ENCODE measurements around the gene LDLR. TPM values are rescaled to one million over a fixed set of nuclear protein-coding genes. Genes with fewer than 3 reads are reported as not detected.
"Not testable (repeated sequence)": the region's sequence is repeated elsewhere in the genome, so short reads cannot be mapped to it uniquely, and the experiment has no call there.

The LDLR gene
- total RNA-seq, 2 experiments from 2014 or later, result 88.3 to 99.1 TPM

DNA sequence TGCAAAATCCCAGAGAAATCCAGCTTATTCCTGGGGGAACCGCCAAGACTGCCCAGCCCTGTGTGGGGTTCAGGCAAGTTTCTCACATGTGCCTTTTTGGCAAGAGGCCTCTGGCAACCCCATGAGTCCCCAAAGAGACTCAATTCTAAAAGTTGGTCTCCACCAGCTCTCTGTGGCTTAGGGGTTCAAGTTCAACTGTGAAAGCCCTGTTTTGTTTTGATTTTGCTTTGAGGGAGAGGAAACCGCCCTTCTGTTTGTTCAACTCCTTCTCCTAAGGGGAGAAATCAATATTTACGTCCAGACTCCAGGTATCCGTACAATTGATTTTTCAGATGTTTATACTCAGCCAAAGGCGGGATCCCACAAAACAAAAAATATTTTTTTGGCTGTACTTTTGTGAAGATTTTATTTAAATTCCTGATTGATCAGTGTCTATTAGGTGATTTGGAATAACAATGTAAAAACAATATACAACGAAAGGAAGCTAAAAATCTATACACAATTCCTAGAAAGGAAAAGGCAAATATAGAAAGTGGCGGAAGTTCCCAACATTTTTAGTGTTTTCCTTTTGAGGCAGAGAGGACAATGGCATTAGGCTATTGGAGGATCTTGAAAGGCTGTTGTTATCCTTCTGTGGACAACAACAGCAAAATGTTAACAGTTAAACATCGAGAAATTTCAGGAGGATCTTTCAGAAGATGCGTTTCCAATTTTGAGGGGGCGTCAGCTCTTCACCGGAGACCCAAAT lies 583 bp upstream of the LDLR start:
- Histone ChIP-seq H3K9me2 (ENCODE audit: insufficient read depth, low read length) (no peaks in the 10 kb centered on the region), H3K4me1 (ENCODE audit: insufficient read depth, low read length, poor library complexity, severe bottlenecking) (peaks cover 37% of the 10 kb centered on the region), H3K79me2 (ENCODE audit: insufficient read depth, low read depth, low read length) (peaks cover 33% of the 10 kb centered on the region), H3K4me3 (ENCODE audit: low read depth, low read length, poor library complexity, severe bottlenecking) (peak overlapping the region; percentile 82), H3K9me3 (ENCODE audit: low read length) (no peaks in the 10 kb centered on the region), H3K4me2 (ENCODE audit: low read length) (peak overlapping the region; percentile 71), H3K36me3 (ENCODE audit: insufficient read depth, low read length) (peaks cover 30% of the 10 kb centered on the region), H4K20me1 (ENCODE audit: insufficient read depth, low read length) (peaks cover 23% of the 10 kb centered on the region), H2AFZ (ENCODE audit: low read length) (peak overlapping the region; percentile 32; the same call in 1 of the 2 replicates), H3K27ac (ENCODE audit: low read depth, low read length, poor library complexity, severe bottlenecking) (peak overlapping the region; percentile 91)
- TF ChIP-seq EZH2phosphoT487 (IDR thresholded peaks at IDR 0.05; ENCODE audit: borderline replicate concordance, low read depth, low read length) (no peak), CTCF (conservative IDR thresholded peaks at IDR 0.05; ENCODE audit: low read length) (no peak)
- ChIA-PET CTCF (ENCODE audit: unreplicated experiment) (interaction anchor here (0.7 kb wide), 1 partner anchor 38 kb away, joined by 3 read pairs; no protein-coding TSS in a partner anchor), POLR2A (interaction anchor here (0.5 to 1.2 kb wide), 6 partner anchors 39 to 223 kb away, joined by 3 to 6 read pairs (median 4); no protein-coding TSS in a partner anchor)
- intact Hi-C loops (cut with micrococcal nuclease; ENCODE audit: unreplicated experiment), result loop anchor here (1.0 kb wide), 1 partner anchor 39 kb away; no protein-coding TSS in a partner anchor
- no TSS peak for BruUV-seq (replicated peaks)
- no peak for DNase-seq (ENCODE audit: low spot score)

GRCh38 chr19:11090014-11090263 lies 676 bp downstream of the LDLR start:
- POLR2A ChIA-PET, result interaction anchor here (0.6 to 0.8 kb wide), 2 partner anchors 9 to 36 kb away, joined by 3 read pairs; no protein-coding TSS in a partner anchor
- H3K79me2 ChIP-seq (ENCODE audit: insufficient read depth, low read depth, low read length), result peaks cover 45% of the 10 kb centered on the region

GRCh38 chr19:11090264-11090996 lies 1.2 kb downstream of the LDLR start:
- H3K4me2 ChIP-seq (ENCODE audit: low read length), result peak overlapping the region; percentile 99
- TF ChIP-seq CTCF (conservative IDR thresholded peaks at IDR 0.05; ENCODE audit: low read length) (peak; percentile 48), EZH2phosphoT487 (IDR thresholded peaks at IDR 0.05; ENCODE audit: borderline replicate concordance, low read depth, low read length) (no peak)
- ChIA-PET CTCF (ENCODE audit: unreplicated experiment) (interaction anchor here (0.6 to 1.0 kb wide), 2 partner anchors 54 to 156 kb away, joined by 3 read pairs; no protein-coding TSS in a partner anchor), POLR2A (interaction anchor here (0.6 kb wide), 1 partner anchor 9 kb away, joined by 3 read pairs; no protein-coding TSS in a partner anchor)
- peaks cover 36% of the 10 kb centered on the region for H4K20me1 ChIP-seq (ENCODE audit: insufficient read depth, low read length)
- peaks cover 49% of the 10 kb centered on the region for H3K4me1 ChIP-seq (ENCODE audit: insufficient read depth, low read length, poor library complexity, severe bottlenecking)
- H3K79me2 ChIP-seq (ENCODE audit: insufficient read depth, low read depth, low read length), result peaks cover 50% of the 10 kb centered on the region
- H2AFZ ChIP-seq (ENCODE audit: low read length), result no peak overlapping the region
- H3K27ac ChIP-seq (ENCODE audit: low read depth, low read length, poor library complexity, severe bottlenecking), result peak overlapping the region; percentile 91
- no peaks in the 10 kb centered on the region for H3K9me3 ChIP-seq (ENCODE audit: low read length)
- no TSS peak for BruUV-seq (replicated peaks)
- intact Hi-C loops (cut with micrococcal nuclease; ENCODE audit: unreplicated experiment), result loop anchor here (1.0 to 5.0 kb wide), 2 partner anchors 54 to 153 kb away; no protein-coding TSS in a partner anchor
- H3K36me3 ChIP-seq (ENCODE audit: insufficient read depth, low read length), result peaks cover 46% of the 10 kb centered on the region
- H3K9me2 ChIP-seq (ENCODE audit: insufficient read depth, low read length), result no peaks in the 10 kb centered on the region
- DNase-seq (ENCODE audit: low spot score), result peak; percentile 98
- peak overlapping the region; percentile 82 for H3K4me3 ChIP-seq (ENCODE audit: low read depth, low read length, poor library complexity, severe bottlenecking)

More at GRCh38 chr19:11090014-11090263, 676 bp downstream of the LDLR start:
- intact Hi-C loops (cut with micrococcal nuclease; ENCODE audit: unreplicated experiment), result loop anchor here (1.0 to 5.0 kb wide), 2 partner anchors 54 to 153 kb away; no protein-coding TSS in a partner anchor
- H3K9me3 ChIP-seq (ENCODE audit: low read length); BruUV-seq (replicated peaks); DNase-seq (ENCODE audit: low spot score); H2AFZ ChIP-seq (ENCODE audit: low read length); H3K9me2 ChIP-seq (ENCODE audit: insufficient read depth, low read length): not testable (repeated sequence)
- CTCF ChIA-PET (ENCODE audit: unreplicated experiment), result interaction anchor here (0.6 to 1.0 kb wide), 2 partner anchors 54 to 155 kb away, joined by 3 read pairs; no protein-coding TSS in a partner anchor
- Histone ChIP-seq H3K4me1 (ENCODE audit: insufficient read depth, low read length, poor library complexity, severe bottlenecking) (peaks cover 45% of the 10 kb centered on the region), H3K4me3 (ENCODE audit: low read depth, low read length, poor library complexity, severe bottlenecking) (peak overlapping the region; percentile 82), H3K36me3 (ENCODE audit: insufficient read depth, low read length) (peaks cover 41% of the 10 kb centered on the region), H3K27ac (ENCODE audit: low read depth, low read length, poor library complexity, severe bottlenecking) (peak overlapping the region; percentile 91), H4K20me1 (ENCODE audit: insufficient read depth, low read length) (peaks cover 32% of the 10 kb centered on the region), H3K4me2 (ENCODE audit: low read length) (peak overlapping the region; percentile 71)

Data from OCI-LY7 (cell line).